Activated T-helper 17 cell treated with anti-CD3 and anti-CD28 coated beads, Interleukin-2, amount 50 U/mL, for 72 hours (primary cell): ENCODE measurements around the gene KCNAB1. TPM values are rescaled to one million over a fixed set of nuclear protein-coding genes. Genes with fewer than 3 reads are reported as not detected.

Experiments
- ATAC-seq: fragments of 150-1000 bp; cut with Tn5 transposase; replicated peaks from 2 replicates; pipeline ENCODE4 v1.10.0; 2021; ENCODE audit warnings: mild to moderate bottlenecking, moderate library complexity
- H3K27ac Mint-ChIP-seq: one replicate; pipeline ENCODE4 v1.8.0; 2022; ENCODE audit warnings: mixed read lengths
- H3K27me3 Mint-ChIP-seq: one replicate; pipeline ENCODE4 v1.8.0; 2022; ENCODE audit warnings: mixed read lengths
- H3K36me3 Mint-ChIP-seq: one replicate; pipeline ENCODE4 v1.8.0; 2022; ENCODE audit warnings: low read depth, mild to moderate bottlenecking, mixed read lengths
- H3K4me1 Mint-ChIP-seq: one replicate; pipeline ENCODE4 v1.8.0; 2022; ENCODE audit warnings: mixed read lengths
- H3K4me3 Mint-ChIP-seq: one replicate; pipeline ENCODE4 v1.8.0; 2022; ENCODE audit warnings: mild to moderate bottlenecking, mixed read lengths
- H3K9me3 Mint-ChIP-seq: one replicate; pipeline ENCODE4 v1.8.0; 2022; ENCODE audit warnings: mixed read lengths
- total RNA-seq, 2 donors: library from RNA; stranded (reverse); gene quantifications; one replicate each; pipeline ENCODE4 v1.2.3, GENCODE V29; 2022

Gene KCNAB1
- total RNA-seq, 2 donors from 2014 or later, result not detected

DNA sequence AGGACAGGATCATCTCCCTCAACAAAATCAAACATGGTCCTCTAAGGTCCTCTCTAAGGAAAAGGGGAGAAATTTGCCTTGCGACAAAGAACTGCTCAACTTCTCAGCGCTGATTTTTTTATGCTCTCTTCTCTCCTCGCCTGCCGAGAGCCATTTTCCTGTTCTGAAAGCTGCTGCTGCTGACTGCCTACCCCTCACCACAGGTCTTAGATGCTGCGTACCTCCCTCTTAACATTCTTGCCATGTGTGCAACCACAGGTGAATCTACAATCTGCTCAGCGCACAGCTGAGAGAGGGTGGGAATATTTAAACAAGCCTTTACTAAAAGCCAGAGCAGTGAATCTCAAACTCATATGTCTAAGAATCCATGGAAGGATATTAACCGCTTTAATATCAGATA, 223.8 kb downstream of the KCNAB1 start:
- Mint-ChIP-seq H3K4me3 (no peak overlapping the region), H3K27ac (no peak overlapping the region), H3K9me3 (no peaks in the 10 kb centered on the region), H3K4me1 (no peaks in the 10 kb centered on the region), H3K36me3 (no peaks in the 10 kb centered on the region), H3K27me3 (peaks cover 17% of the 10 kb centered on the region)
- no peak for ATAC-seq

DNA sequence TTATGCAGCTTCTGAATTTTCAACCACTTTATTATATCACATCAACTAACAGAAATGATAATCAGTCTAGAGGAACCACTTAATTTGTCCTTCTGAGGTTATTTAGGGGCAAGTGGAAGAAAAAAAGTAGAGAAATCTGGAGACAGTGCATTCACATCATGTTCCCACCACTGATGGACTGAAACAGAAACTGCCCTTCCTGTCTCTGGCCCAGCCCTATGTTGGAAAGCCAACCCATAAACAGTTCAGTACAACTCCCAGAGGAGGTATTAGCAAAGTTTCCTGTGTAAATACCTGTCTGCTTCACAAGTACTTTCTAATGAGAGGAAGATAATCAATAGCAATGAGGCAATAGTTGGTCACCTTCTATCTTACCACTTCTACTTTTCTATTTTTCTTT, 228.7 kb downstream of the KCNAB1 start:
- H3K36me3 Mint-ChIP-seq, result no peaks in the 10 kb centered on the region
- H3K4me1 Mint-ChIP-seq, result no peaks in the 10 kb centered on the region
- H3K27ac Mint-ChIP-seq, result no peak overlapping the region
- H3K4me3 Mint-ChIP-seq, result no peak overlapping the region
- no peak for ATAC-seq
- no peaks in the 10 kb centered on the region for H3K9me3 Mint-ChIP-seq
- peaks cover 8% of the 10 kb centered on the region for H3K27me3 Mint-ChIP-seq

DNA sequence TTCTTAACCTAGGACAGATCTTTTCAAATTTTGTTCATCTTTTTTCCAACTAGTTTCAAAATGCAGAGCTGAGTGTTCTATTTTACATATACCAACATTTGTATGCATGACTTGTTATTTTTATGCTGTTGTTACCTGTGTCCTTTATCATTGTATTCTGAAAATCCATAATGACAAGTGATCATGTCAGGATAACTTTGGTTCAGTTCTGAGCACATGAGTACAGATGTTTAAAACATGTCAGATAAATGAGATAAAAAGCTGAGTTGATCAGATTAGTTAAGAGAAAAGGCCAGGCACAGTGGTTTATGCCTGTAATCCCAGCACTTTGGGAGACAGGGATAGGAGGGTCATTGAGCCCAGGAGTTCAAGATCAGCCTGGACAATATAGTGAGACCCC, 229.6 kb downstream of the KCNAB1 start:
- H3K4me1 Mint-ChIP-seq, result no peaks in the 10 kb centered on the region

DNA sequence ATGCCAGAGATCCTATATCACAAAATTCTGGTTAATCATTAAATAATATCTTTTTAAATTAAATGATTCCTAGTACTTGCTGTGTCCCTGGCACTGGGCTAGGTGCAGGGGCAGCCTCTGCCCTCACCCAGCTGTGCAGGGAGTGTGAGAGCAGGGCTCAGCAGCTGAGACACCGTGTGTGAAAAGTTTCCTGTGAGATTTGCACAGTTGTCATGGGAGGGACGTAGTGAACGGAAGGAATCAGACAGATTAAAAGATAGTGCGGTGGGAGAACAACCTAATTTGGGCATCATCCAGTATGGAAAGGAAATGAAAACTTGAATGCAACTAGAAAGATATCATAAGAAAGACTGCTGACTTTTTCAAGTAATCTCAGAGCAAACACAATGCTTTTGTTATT, 230.4 kb downstream of the KCNAB1 start:
- no peaks in the 10 kb centered on the region for H3K36me3 Mint-ChIP-seq
- H3K4me3 Mint-ChIP-seq, result no peak overlapping the region
- no peak overlapping the region for H3K27ac Mint-ChIP-seq
- no peaks in the 10 kb centered on the region for H3K27me3 Mint-ChIP-seq
- H3K9me3 Mint-ChIP-seq, result no peaks in the 10 kb centered on the region
- no peak for ATAC-seq
- no peaks in the 10 kb centered on the region for H3K4me1 Mint-ChIP-seq

More for the DNA sequence above, 229.6 kb downstream of the KCNAB1 start:
- Mint-ChIP-seq H3K27me3 (peaks cover 4% of the 10 kb centered on the region), H3K4me3 (no peak overlapping the region), H3K9me3 (no peaks in the 10 kb centered on the region), H3K27ac (no peak overlapping the region), H3K36me3 (no peaks in the 10 kb centered on the region)
- ATAC-seq, result no peak

GRCh38 chr3:156351783-156352182, 231.4 kb downstream of the KCNAB1 start:
- H3K9me3 Mint-ChIP-seq, result no peaks in the 10 kb centered on the region
- H3K27ac Mint-ChIP-seq, result no peak overlapping the region
- no peaks in the 10 kb centered on the region for H3K4me1 Mint-ChIP-seq
- H3K4me3 Mint-ChIP-seq, result no peak overlapping the region
- no peak for ATAC-seq
- no peaks in the 10 kb centered on the region for H3K36me3 Mint-ChIP-seq
- no peaks in the 10 kb centered on the region for H3K27me3 Mint-ChIP-seq

GRCh38 chr3:156352728-156353127, 232.3 kb downstream of the KCNAB1 start:
- H3K36me3 Mint-ChIP-seq, result no peaks in the 10 kb centered on the region
- no peak overlapping the region for H3K27ac Mint-ChIP-seq
- no peak for ATAC-seq

GRCh38 chr3:156353563-156353962, 233.2 kb downstream of the KCNAB1 start:
- no peak for ATAC-seq
- H3K4me1 Mint-ChIP-seq, result no peaks in the 10 kb centered on the region
- no peak overlapping the region for H3K4me3 Mint-ChIP-seq
- H3K27ac Mint-ChIP-seq, result no peak overlapping the region
- no peaks in the 10 kb centered on the region for H3K9me3 Mint-ChIP-seq
- no peaks in the 10 kb centered on the region for H3K27me3 Mint-ChIP-seq
- no peaks in the 10 kb centered on the region for H3K36me3 Mint-ChIP-seq

More at GRCh38 chr3:156352728-156353127, 232.3 kb downstream of the KCNAB1 start:
- H3K9me3 Mint-ChIP-seq, result no peaks in the 10 kb centered on the region
- no peaks in the 10 kb centered on the region for H3K4me1 Mint-ChIP-seq
- no peak overlapping the region for H3K4me3 Mint-ChIP-seq
- no peaks in the 10 kb centered on the region for H3K27me3 Mint-ChIP-seq

DNA sequence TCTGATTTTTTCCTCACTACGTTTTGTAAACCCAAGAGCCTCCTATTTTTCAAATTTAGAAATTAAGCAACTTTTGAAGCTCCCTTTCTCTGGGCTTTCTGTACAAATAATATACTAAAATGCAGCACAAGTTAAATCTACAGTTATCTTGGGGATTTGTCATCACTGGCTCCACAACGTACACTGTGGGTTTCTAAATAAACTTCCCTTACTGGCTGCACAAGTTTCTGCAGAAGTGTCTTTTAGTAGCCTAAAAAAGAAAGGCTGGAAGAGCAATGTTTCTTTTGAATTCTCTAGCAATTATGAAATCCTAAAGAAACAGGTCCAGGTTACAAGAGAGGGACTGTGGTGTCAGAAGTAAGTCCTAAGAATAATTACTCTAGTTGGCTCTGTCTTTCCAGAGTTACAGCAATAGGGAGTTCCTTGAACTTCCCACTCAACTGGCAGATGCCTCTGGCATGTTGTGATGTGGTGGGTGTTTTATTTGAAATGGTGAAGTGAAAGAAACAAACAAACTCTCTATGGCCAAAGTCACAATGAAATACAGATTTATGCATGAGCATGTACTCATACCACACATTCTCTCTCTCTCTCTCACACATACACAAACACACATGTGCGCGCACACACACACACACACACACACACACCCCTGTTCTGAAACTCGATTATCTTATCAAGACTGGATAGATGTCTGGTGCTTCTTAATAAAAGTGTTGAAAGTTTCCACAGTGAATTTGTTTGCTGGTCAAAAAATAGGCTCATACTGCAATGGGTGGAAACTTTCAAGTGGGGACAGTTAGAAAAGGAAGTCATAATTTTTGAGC, 236.4 kb downstream of the KCNAB1 start:
- H3K4me1 Mint-ChIP-seq, result no peaks in the 10 kb centered on the region
- no peak overlapping the region for H3K27ac Mint-ChIP-seq
- H3K4me3 Mint-ChIP-seq, result no peak overlapping the region
- H3K27me3 Mint-ChIP-seq, result peaks cover 6% of the 10 kb centered on the region
- no peaks in the 10 kb centered on the region for H3K9me3 Mint-ChIP-seq
- no peaks in the 10 kb centered on the region for H3K36me3 Mint-ChIP-seq
- ATAC-seq, result no peak

DNA sequence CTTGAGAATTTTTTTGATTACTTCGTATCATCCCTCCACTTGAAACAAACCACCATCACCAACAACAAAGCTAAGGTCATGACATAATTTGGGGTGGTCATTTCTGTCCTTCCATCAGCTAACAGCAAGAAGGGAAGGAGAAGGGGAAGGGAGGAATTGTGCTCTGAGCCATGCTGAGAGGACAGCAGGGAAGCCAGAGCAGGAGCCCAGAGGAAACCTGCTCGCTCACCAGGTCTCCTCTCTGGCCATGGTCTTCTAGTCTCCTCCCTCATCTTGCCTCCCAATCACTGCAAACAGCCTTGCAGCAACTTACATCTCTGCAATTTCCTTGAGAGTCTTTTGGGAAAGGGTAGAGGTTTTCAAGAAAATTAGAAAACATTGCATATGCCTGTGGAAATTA, 237.9 kb downstream of the KCNAB1 start:
- no peaks in the 10 kb centered on the region for H3K36me3 Mint-ChIP-seq
- H3K4me3 Mint-ChIP-seq, result no peak overlapping the region
- H3K4me1 Mint-ChIP-seq, result no peaks in the 10 kb centered on the region
- ATAC-seq, result no peak
- H3K27me3 Mint-ChIP-seq, result peaks cover 6% of the 10 kb centered on the region
- no peak overlapping the region for H3K27ac Mint-ChIP-seq
- H3K9me3 Mint-ChIP-seq, result no peaks in the 10 kb centered on the region

DNA sequence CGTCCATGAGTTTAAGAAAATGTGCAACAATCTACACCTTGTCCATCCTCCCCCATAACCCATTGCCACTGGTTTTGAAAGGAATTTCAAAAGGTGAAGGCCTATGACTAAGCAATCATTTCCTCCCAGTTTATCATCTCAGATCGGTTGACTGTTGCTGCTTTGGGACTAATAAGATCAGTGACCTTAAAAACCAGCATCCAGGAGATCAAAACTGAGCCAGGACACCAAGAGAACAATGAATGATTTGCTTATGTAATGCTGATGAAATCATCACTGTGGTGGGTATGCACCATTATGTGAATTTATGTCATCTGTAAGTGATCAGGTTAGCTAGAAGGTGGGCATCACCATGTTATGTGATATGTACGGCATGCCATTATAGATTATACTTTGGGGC, 239.0 kb downstream of the KCNAB1 start:
- H3K27me3 Mint-ChIP-seq, result peaks cover 9% of the 10 kb centered on the region

GRCh38 chr3:156360083-156360482, 239.7 kb downstream of the KCNAB1 start:
- H3K9me3 Mint-ChIP-seq, result no peaks in the 10 kb centered on the region
- H3K27me3 Mint-ChIP-seq, result peaks cover 9% of the 10 kb centered on the region
- H3K4me3 Mint-ChIP-seq, result no peak overlapping the region
- no peaks in the 10 kb centered on the region for H3K36me3 Mint-ChIP-seq
- no peaks in the 10 kb centered on the region for H3K4me1 Mint-ChIP-seq
- H3K27ac Mint-ChIP-seq, result no peak overlapping the region
- no peak for ATAC-seq

More for the DNA sequence above, 239.0 kb downstream of the KCNAB1 start:
- ATAC-seq, result no peak
- H3K9me3 Mint-ChIP-seq, result no peaks in the 10 kb centered on the region
- H3K27ac Mint-ChIP-seq, result no peak overlapping the region
- H3K4me3 Mint-ChIP-seq, result no peak overlapping the region
- no peaks in the 10 kb centered on the region for H3K4me1 Mint-ChIP-seq
- no peaks in the 10 kb centered on the region for H3K36me3 Mint-ChIP-seq

DNA sequence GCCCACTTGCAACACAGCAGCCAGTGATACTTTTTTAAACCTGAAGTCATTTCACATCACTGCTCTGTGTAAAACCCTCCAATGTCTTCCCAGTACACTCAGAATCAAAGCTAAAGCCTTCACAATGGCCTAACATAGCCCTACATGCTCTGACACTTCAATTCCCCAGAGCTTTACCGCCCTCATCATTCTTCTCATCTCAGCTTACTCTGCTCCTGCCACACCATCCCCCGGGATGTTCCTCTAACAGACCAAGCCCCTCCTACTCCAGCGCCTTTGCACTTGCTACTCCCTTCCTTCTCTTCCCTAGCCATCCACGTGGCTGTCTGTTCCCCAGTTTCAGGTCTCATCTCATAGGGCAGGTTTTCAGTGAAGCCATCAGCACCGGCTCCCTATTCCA, 240.6 kb downstream of the KCNAB1 start:
- no peak overlapping the region for H3K27ac Mint-ChIP-seq
- no peaks in the 10 kb centered on the region for H3K36me3 Mint-ChIP-seq
- H3K4me1 Mint-ChIP-seq, result no peaks in the 10 kb centered on the region
- peaks cover 12% of the 10 kb centered on the region for H3K27me3 Mint-ChIP-seq
- no peak for ATAC-seq
- no peak overlapping the region for H3K4me3 Mint-ChIP-seq
- H3K9me3 Mint-ChIP-seq, result no peaks in the 10 kb centered on the region

- no peak for ATAC-seq
- H3K27me3 Mint-ChIP-seq, result peaks cover 9% of the 10 kb centered on the region
- no peak overlapping the region for H3K27ac Mint-ChIP-seq
- H3K9me3 Mint-ChIP-seq, result no peaks in the 10 kb centered on the region
- no peaks in the 10 kb centered on the region for H3K4me1 Mint-ChIP-seq
- no peaks in the 10 kb centered on the region for H3K36me3 Mint-ChIP-seq
- H3K4me3 Mint-ChIP-seq, result no peak overlapping the region
These were observed 246.2 kb downstream of the KCNAB1 start for GRCh38 chr3:156366559-156366958.

DNA sequence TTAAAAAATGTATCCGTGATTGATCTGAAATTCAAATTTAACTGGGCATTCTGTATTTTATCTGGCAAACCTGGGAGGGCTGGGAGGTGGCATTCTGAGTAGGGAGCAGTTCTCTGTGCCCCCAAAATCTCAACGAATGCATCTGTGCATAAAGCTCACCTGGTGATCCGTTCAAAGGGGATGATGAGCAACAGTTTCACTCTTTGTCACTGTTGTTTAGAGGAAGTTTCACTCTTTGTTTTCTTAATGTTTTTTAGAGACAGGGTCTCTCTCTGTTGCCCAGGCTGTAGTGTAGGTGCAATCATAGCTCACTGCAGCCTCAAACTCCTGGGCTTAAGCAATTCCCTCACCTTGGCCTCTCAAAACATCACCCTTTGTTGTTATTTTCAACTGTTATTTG, 247.8 kb downstream of the KCNAB1 start:
- no peaks in the 10 kb centered on the region for H3K9me3 Mint-ChIP-seq
- H3K27ac Mint-ChIP-seq, result no peak overlapping the region
- peaks cover 9% of the 10 kb centered on the region for H3K27me3 Mint-ChIP-seq
- no peak overlapping the region for H3K4me3 Mint-ChIP-seq
- ATAC-seq, result no peak
- H3K36me3 Mint-ChIP-seq, result no peaks in the 10 kb centered on the region
- no peaks in the 10 kb centered on the region for H3K4me1 Mint-ChIP-seq

DNA sequence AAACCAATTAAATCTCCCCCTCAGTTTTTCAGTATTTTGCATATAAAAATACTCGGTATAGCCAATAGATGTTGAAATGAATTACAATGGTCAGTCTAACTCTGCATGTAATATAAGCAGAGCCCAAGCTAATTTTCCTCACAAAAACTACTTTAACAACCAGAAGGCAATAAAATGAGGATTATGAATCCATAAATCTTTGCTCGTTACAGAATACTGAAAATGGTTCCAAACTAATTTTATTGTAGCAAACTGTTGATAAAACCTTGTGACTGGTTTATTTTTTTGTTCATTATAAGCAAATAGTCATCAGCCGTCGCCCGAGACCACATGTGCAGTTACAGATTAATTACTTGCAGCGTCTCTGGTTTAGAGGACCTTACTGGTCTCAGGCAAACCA, 251.3 kb downstream of the KCNAB1 start:
- no peak for ATAC-seq
- Mint-ChIP-seq H3K27ac (no peak overlapping the region), H3K4me3 (no peak overlapping the region), H3K36me3 (no peaks in the 10 kb centered on the region), H3K9me3 (no peaks in the 10 kb centered on the region), H3K27me3 (peaks cover 10% of the 10 kb centered on the region), H3K4me1 (no peaks in the 10 kb centered on the region)
